ENCODE measurements around the gene FAM20A.

The FAM20A gene

GRCh38 chr17:68560966-68561720 is 40.0 kb downstream of the FAM20A start:
- Histone ChIP-seq H3K27ac (ENCODE audit: low read length) (no peak overlapping the region), H3K27me3 (ENCODE audit: insufficient read depth, low read length) (no peaks in the 10 kb centered on the region), H3K4me3 (ENCODE audit: low read length) (no peak overlapping the region), H3K9me3 (ENCODE audit: insufficient read depth, low read depth, low read length) (no peaks in the 10 kb centered on the region), H3K4me1 (ENCODE audit: insufficient read depth, low read length) (no peaks in the 10 kb centered on the region), H3K9ac (ENCODE audit: low read depth, low read length) (no peak overlapping the region), H3K36me3 (ENCODE audit: insufficient read depth, low read depth, low read length) (no peaks in the 10 kb centered on the region; the same call in 1 of the 2 replicates)

GRCh38 chr17:68559316-68559715 is 41.9 kb downstream of the FAM20A start:
- H3K36me3 ChIP-seq (ENCODE audit: insufficient read depth, low read depth, low read length), result peaks cover 12% of the 10 kb centered on the region; the same call in 1 of the 2 replicates
- no peaks in the 10 kb centered on the region for H3K9me3 ChIP-seq (ENCODE audit: insufficient read depth, low read depth, low read length)
- H3K27me3 ChIP-seq (ENCODE audit: insufficient read depth, low read length), result no peaks in the 10 kb centered on the region
- no peak overlapping the region for H3K4me3 ChIP-seq (ENCODE audit: low read length)
- H3K4me1 ChIP-seq (ENCODE audit: insufficient read depth, low read length), result no peaks in the 10 kb centered on the region
- no peak overlapping the region for H3K27ac ChIP-seq (ENCODE audit: low read length)
- H3K9ac ChIP-seq (ENCODE audit: low read depth, low read length), result no peak overlapping the region

GRCh38 chr17:68556551-68556950 is 44.6 kb downstream of the FAM20A start:
- Histone ChIP-seq H3K9me3 (ENCODE audit: insufficient read depth, low read depth, low read length) (no peaks in the 10 kb centered on the region), H3K4me3 (ENCODE audit: low read length) (no peak overlapping the region), H3K4me1 (ENCODE audit: insufficient read depth, low read length) (no peaks in the 10 kb centered on the region), H3K27me3 (ENCODE audit: insufficient read depth, low read length) (no peaks in the 10 kb centered on the region), H3K9ac (ENCODE audit: low read depth, low read length) (no peak overlapping the region), H3K36me3 (ENCODE audit: insufficient read depth, low read depth, low read length) (peaks cover 13% of the 10 kb centered on the region; the same call in 1 of the 2 replicates), H3K27ac (ENCODE audit: low read length) (no peak overlapping the region)

- Histone ChIP-seq H3K27me3 (ENCODE audit: insufficient read depth, low read length) (no peaks in the 10 kb centered on the region), H3K9ac (ENCODE audit: low read depth, low read length) (no peak overlapping the region), H3K4me3 (ENCODE audit: low read length) (no peak overlapping the region), H3K36me3 (ENCODE audit: insufficient read depth, low read depth, low read length) (peaks cover 35% of the 10 kb centered on the region), H3K27ac (ENCODE audit: low read length) (no peak overlapping the region), H3K9me3 (ENCODE audit: insufficient read depth, low read depth, low read length) (no peaks in the 10 kb centered on the region), H3K4me1 (ENCODE audit: insufficient read depth, low read length) (no peaks in the 10 kb centered on the region)
Measured at GRCh38 chr17:68544111-68544915, 56.9 kb downstream of the FAM20A start.

- H3K27me3 ChIP-seq (ENCODE audit: insufficient read depth, low read length), result no peaks in the 10 kb centered on the region
- H3K27ac ChIP-seq (ENCODE audit: low read length), result no peak overlapping the region
- H3K9ac ChIP-seq (ENCODE audit: low read depth, low read length), result no peak overlapping the region
- H3K9me3 ChIP-seq (ENCODE audit: insufficient read depth, low read depth, low read length), result no peaks in the 10 kb centered on the region
- H3K4me1 ChIP-seq (ENCODE audit: insufficient read depth, low read length), result no peaks in the 10 kb centered on the region
- peaks cover 45% of the 10 kb centered on the region for H3K36me3 ChIP-seq (ENCODE audit: insufficient read depth, low read depth, low read length)
- H3K4me3 ChIP-seq (ENCODE audit: low read length), result no peak overlapping the region
Measured at GRCh38 chr17:68542698-68543463, 58.3 kb downstream of the FAM20A start.

GRCh38 chr17:68541816-68542215 is 59.4 kb downstream of the FAM20A start:
- H3K4me3 ChIP-seq (ENCODE audit: low read length), result no peak overlapping the region
- H3K36me3 ChIP-seq (ENCODE audit: insufficient read depth, low read depth, low read length), result peaks cover 56% of the 10 kb centered on the region
- H3K4me1 ChIP-seq (ENCODE audit: insufficient read depth, low read length), result no peaks in the 10 kb centered on the region
- H3K9me3 ChIP-seq (ENCODE audit: insufficient read depth, low read depth, low read length), result no peaks in the 10 kb centered on the region
- no peak overlapping the region for H3K9ac ChIP-seq (ENCODE audit: low read depth, low read length)
- no peak overlapping the region for H3K27ac ChIP-seq (ENCODE audit: low read length)
- H3K27me3 ChIP-seq (ENCODE audit: insufficient read depth, low read length), result no peaks in the 10 kb centered on the region

- Histone ChIP-seq H3K27me3 (ENCODE audit: insufficient read depth, low read length) (no peaks in the 10 kb centered on the region), H3K9me3 (ENCODE audit: insufficient read depth, low read depth, low read length) (no peaks in the 10 kb centered on the region), H3K4me1 (ENCODE audit: insufficient read depth, low read length) (no peaks in the 10 kb centered on the region), H3K4me3 (ENCODE audit: low read length) (no peak overlapping the region), H3K27ac (ENCODE audit: low read length) (no peak overlapping the region), H3K9ac (ENCODE audit: low read depth, low read length) (no peak overlapping the region), H3K36me3 (ENCODE audit: insufficient read depth, low read depth, low read length) (peaks cover 64% of the 10 kb centered on the region)
Measured at GRCh38 chr17:68540981-68541380, 60.2 kb downstream of the FAM20A start.

- Histone ChIP-seq H3K9me3 (ENCODE audit: insufficient read depth, low read depth, low read length) (no peaks in the 10 kb centered on the region), H3K27me3 (ENCODE audit: insufficient read depth, low read length) (no peaks in the 10 kb centered on the region), H3K36me3 (ENCODE audit: insufficient read depth, low read depth, low read length) (peaks cover 76% of the 10 kb centered on the region), H3K4me1 (ENCODE audit: insufficient read depth, low read length) (no peaks in the 10 kb centered on the region), H3K9ac (ENCODE audit: low read depth, low read length) (no peak overlapping the region), H3K4me3 (ENCODE audit: low read length) (no peak overlapping the region), H3K27ac (ENCODE audit: low read length) (no peak overlapping the region)
Measured at GRCh38 chr17:68539548-68540467, 61.4 kb downstream of the FAM20A start.

GRCh38 chr17:68535922-68536321 is 65.2 kb downstream of the FAM20A start:
- Histone ChIP-seq H3K9me3 (ENCODE audit: insufficient read depth, low read depth, low read length) (no peaks in the 10 kb centered on the region), H3K27me3 (ENCODE audit: insufficient read depth, low read length) (no peaks in the 10 kb centered on the region), H3K27ac (ENCODE audit: low read length) (no peak overlapping the region), H3K9ac (ENCODE audit: low read depth, low read length) (no peak overlapping the region), H3K4me1 (ENCODE audit: insufficient read depth, low read length) (no peaks in the 10 kb centered on the region), H3K36me3 (ENCODE audit: insufficient read depth, low read depth, low read length) (peaks cover 90% of the 10 kb centered on the region), H3K4me3 (ENCODE audit: low read length) (no peak overlapping the region)

- H3K9me3 ChIP-seq (ENCODE audit: insufficient read depth, low read depth, low read length), result no peaks in the 10 kb centered on the region
- no peaks in the 10 kb centered on the region for H3K27me3 ChIP-seq (ENCODE audit: insufficient read depth, low read length)
- H3K36me3 ChIP-seq (ENCODE audit: insufficient read depth, low read depth, low read length), result peaks cover 90% of the 10 kb centered on the region
- no peaks in the 10 kb centered on the region for H3K4me1 ChIP-seq (ENCODE audit: insufficient read depth, low read length)
- H3K4me3 ChIP-seq (ENCODE audit: low read length), result no peak overlapping the region
- H3K9ac ChIP-seq (ENCODE audit: low read depth, low read length), result no peak overlapping the region
- H3K27ac ChIP-seq (ENCODE audit: low read length), result no peak overlapping the region
Measured at GRCh38 chr17:68534695-68535088, 66.5 kb downstream of the FAM20A start.

All from iPS-20b (cell line).